ENCODE results near the gene ST6GALNAC5. TPM values are rescaled to one million over a fixed set of nuclear protein-coding genes. Genes with fewer than 3 reads are reported as not detected.
"Not testable (repeated sequence)": the region's sequence is repeated elsewhere in the genome, so short reads cannot be mapped to it uniquely, and the experiment has no call there.

ST6GALNAC5 gene
- total RNA-seq: not detected
- polyA plus RNA-seq: not detected

DNA sequence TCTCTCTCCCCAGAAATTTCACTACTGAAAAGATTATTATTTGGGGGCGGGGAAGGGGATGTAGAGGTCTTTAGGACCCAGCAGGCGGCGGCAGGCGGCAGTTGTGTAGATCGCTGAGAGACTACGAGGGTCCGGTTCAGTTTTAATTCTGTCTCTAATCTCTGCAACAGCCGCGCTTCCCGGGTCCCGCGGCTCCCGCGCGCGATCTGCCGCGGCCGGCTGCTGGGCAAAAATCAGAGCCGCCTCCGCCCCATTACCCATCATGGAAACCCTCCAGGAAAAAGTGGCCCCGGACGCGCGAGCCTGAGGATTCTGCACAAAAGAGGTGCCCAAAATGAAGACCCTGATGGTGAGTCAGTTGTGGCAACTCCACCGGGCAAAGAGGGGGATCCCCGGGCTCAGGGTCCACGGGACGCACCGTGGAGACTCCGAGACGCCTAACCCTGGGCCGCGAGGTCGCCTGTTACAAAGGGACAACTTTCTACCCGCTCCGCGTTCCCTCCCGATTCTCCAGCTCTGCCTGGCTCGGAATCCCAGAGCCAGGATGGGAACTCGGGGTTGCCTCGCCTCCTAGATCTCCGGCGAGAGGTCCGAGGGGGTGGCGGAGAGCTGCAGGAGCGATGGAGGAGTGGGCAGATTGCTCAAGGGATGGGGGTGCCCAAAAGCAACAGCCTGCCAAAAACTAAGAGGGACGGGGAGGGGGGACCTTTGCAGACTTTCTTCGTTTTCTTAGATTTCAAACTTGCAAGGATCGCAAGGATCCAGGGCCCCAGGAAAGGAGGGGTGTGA, at the start of gene ST6GALNAC5:
TSS of gene ST6GALNAC5 (plus strand) at position 139 of the 789 bp plus-strand sequence.
- Histone ChIP-seq H3K9me3 (ENCODE audit: low read length) (no peaks in the 10 kb centered on the region), H3K36me3 (ENCODE audit: insufficient read depth, low read length) (no peaks in the 10 kb centered on the region), H3K4me3 (ENCODE audit: low read length) (peak within 1 kb of the TSS; percentile 15), H3K27me3 (ENCODE audit: insufficient read depth, low read length, poor library complexity, severe bottlenecking) (peaks cover 4% of the 10 kb centered on the region), H3K4me1 (ENCODE audit: insufficient read depth, low read length) (no peaks in the 10 kb centered on the region), H3K27ac (ENCODE audit: low read depth, low read length) (no peak within 1 kb of the TSS)
- ChIA-PET POLR2A (no interaction called here), CTCF (interaction anchor here (1.0 kb wide), 1 partner anchor 714 kb away, joined by 3 read pairs; no protein-coding TSS in a partner anchor)
- peak within 1 kb of the TSS in 6 of 7 donors; percentile 43 to 76 (median 65) for H3K4me3 Mint-ChIP-seq
- DNase-seq: no peak
- H3K36me3 Mint-ChIP-seq: no peaks in the 10 kb centered on the region
- peaks cover 0 to 13% (median 5%) of the 10 kb centered on the region in 3 donors for H3K4me1 Mint-ChIP-seq
- H3K9me3 Mint-ChIP-seq: no peaks in the 10 kb centered on the region
- no peak within 1 kb of the TSS for H3K27ac Mint-ChIP-seq
- peaks cover 23 to 71% of the 10 kb centered on the region in 2 donors for H3K27me3 Mint-ChIP-seq

DNA sequence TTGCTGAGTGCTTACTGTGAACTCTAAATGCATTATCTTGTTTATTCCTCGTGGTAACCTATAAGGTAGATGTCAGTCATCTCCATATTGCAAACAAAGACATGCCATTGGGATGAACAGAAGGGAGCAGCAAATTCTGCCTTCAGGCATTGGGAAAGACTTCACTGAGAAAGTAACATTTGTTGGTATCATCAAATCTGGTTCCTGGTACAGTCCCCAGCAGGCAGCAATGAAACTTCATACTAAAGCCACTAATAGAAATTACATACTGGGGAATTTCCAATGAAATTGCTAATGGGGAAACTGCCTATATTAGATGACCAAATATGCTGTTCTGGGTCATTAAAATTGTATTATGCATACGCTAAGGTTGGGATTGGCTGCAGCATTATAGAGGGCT, 47.3 kb upstream of the ST6GALNAC5 start:
- no peak overlapping the region for H3K27ac ChIP-seq (ENCODE audit: low read depth, low read length)
- Mint-ChIP-seq H3K27me3 (peaks cover 4 to 22% of the 10 kb centered on the region in 2 donors), H3K4me1 (no peaks in the 10 kb centered on the region), H3K9me3 (peaks cover 0 to 2% (median 0%) of the 10 kb centered on the region in 5 donors), H3K4me3 (no peak overlapping the region), H3K36me3 (no peaks in the 10 kb centered on the region), H3K27ac (no peak overlapping the region)
- H3K9me3 ChIP-seq (ENCODE audit: low read length): no peaks in the 10 kb centered on the region
- no peak for DNase-seq
- no peak overlapping the region for H3K4me3 ChIP-seq (ENCODE audit: low read length)
- H3K27me3 ChIP-seq (ENCODE audit: insufficient read depth, low read length, poor library complexity, severe bottlenecking): no peaks in the 10 kb centered on the region
- POLR2A ChIA-PET: no interaction called here
- H3K4me1 ChIP-seq (ENCODE audit: insufficient read depth, low read length): no peaks in the 10 kb centered on the region
- CTCF ChIA-PET: no interaction called here
- H3K36me3 ChIP-seq (ENCODE audit: insufficient read depth, low read length): no peaks in the 10 kb centered on the region

DNA sequence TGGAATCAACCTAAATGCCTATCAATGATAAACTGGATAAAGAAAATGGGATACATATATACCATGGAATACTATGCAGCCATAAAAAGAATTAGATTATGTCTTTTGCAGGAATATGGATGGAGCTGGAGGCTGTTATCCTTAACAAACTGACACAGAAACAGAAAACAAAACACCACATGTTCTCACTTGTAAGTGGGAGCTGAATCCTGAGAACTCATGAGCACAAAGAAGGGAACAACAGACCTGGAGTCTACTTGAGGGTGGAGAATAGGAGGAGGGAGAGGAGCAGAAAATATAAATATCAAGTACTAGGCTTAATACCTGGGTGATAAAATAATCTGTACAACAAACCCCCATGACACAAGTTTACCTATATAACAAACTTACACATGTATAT, 44.3 kb upstream of the ST6GALNAC5 start:
- H3K27me3 ChIP-seq (ENCODE audit: insufficient read depth, low read length, poor library complexity, severe bottlenecking); H3K9me3 Mint-ChIP-seq; H3K4me1 Mint-ChIP-seq; CTCF ChIA-PET; H3K4me1 ChIP-seq (ENCODE audit: insufficient read depth, low read length); H3K36me3 ChIP-seq (ENCODE audit: insufficient read depth, low read length); POLR2A ChIA-PET; DNase-seq; H3K4me3 Mint-ChIP-seq; H3K27ac Mint-ChIP-seq; H3K36me3 Mint-ChIP-seq; H3K4me3 ChIP-seq (ENCODE audit: low read length); H3K27ac ChIP-seq (ENCODE audit: low read depth, low read length); H3K9me3 ChIP-seq (ENCODE audit: low read length): not testable (repeated sequence)
- peaks cover 1 to 19% of the 10 kb centered on the region in 2 donors for H3K27me3 Mint-ChIP-seq

DNA sequence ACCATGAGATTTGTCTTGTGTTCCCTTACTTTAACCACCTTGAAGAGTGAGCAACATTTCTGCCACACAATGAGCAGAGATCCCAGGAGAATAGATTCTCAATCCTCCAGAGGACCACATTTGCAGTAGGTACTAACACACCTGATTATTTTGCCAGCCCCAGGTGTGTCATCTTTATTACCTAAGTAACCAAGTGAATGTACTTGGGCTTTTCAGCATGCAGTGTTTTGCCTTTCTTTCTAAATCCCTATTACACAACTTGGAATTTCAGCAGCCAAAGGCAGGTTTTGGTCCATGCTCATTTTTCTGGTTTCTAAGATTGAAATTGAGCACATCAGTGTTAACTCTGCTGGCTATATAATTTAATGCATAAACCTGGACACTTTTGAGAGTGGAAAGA, 43.2 kb upstream of the ST6GALNAC5 start:
- no peaks in the 10 kb centered on the region for H3K4me1 ChIP-seq (ENCODE audit: insufficient read depth, low read length)
- no peaks in the 10 kb centered on the region for H3K36me3 ChIP-seq (ENCODE audit: insufficient read depth, low read length)
- H3K36me3 Mint-ChIP-seq: no peaks in the 10 kb centered on the region
- CTCF ChIA-PET: no interaction called here
- POLR2A ChIA-PET: no interaction called here
- no peaks in the 10 kb centered on the region for H3K9me3 ChIP-seq (ENCODE audit: low read length)
- peaks cover 1 to 15% of the 10 kb centered on the region in 2 donors for H3K27me3 Mint-ChIP-seq
- H3K4me1 Mint-ChIP-seq: no peaks in the 10 kb centered on the region
- no peaks in the 10 kb centered on the region for H3K27me3 ChIP-seq (ENCODE audit: insufficient read depth, low read length, poor library complexity, severe bottlenecking)
- no peak overlapping the region for H3K27ac Mint-ChIP-seq
- H3K4me3 ChIP-seq (ENCODE audit: low read length): no peak overlapping the region
- H3K27ac ChIP-seq (ENCODE audit: low read depth, low read length): no peak overlapping the region
- DNase-seq: no peak
- H3K4me3 Mint-ChIP-seq: no peak overlapping the region
- H3K9me3 Mint-ChIP-seq: no peaks in the 10 kb centered on the region

DNA sequence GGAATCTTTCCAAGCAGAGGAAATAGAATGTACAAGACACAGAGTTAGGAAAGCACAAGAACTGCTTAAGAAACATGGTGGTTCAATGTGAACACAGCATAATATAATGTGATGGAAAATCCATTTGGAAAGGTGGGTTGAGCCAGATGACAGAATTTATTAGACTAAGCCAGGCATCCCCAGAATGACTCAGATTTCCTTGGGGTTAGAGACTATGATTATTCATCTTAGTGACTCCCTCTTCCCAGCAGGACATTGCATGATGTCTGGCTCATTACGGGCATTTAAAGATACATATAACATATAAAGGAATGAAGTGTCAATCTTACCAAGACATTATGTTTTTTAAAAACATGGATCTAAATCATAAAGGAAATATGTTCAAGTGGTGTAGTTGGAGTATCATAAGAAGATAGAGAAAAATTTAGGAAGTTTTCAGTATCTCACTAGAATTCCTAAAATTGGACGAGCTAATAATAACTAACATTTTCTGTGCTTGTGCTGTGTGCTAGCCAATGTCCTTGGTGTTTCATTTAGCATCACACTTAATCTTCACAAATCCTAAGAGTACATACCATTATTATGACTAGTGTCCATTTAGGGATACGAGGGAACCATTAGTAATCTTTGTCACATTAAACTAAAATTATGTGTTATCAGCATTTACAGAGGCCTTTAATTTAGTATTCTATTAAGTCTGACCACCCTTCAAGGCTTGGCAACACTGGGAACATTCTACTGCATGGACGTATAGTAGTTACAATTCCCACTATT, 41.0 kb upstream of the ST6GALNAC5 start:
- ChIA-PET CTCF (interaction anchor here (0.9 kb wide), 1 partner anchor 10 kb away, joined by 3 read pairs; no protein-coding TSS in a partner anchor), POLR2A (no interaction called here)
- Mint-ChIP-seq H3K9me3 (no peaks in the 10 kb centered on the region), H3K4me3 (no peak overlapping the region), H3K27me3 (peaks cover 1 to 15% of the 10 kb centered on the region in 2 donors), H3K4me1 (peaks cover 2 to 11% (median 11%) of the 10 kb centered on the region in 3 donors), H3K36me3 (no peaks in the 10 kb centered on the region), H3K27ac (no peak overlapping the region)
- H3K4me3 ChIP-seq (ENCODE audit: low read length): no peak overlapping the region
- no peaks in the 10 kb centered on the region for H3K36me3 ChIP-seq (ENCODE audit: insufficient read depth, low read length)
- no peaks in the 10 kb centered on the region for H3K4me1 ChIP-seq (ENCODE audit: insufficient read depth, low read length)
- no peaks in the 10 kb centered on the region for H3K9me3 ChIP-seq (ENCODE audit: low read length)
- no peak overlapping the region for H3K27ac ChIP-seq (ENCODE audit: low read depth, low read length)
- no peaks in the 10 kb centered on the region for H3K27me3 ChIP-seq (ENCODE audit: insufficient read depth, low read length, poor library complexity, severe bottlenecking)
- no peak for DNase-seq

DNA sequence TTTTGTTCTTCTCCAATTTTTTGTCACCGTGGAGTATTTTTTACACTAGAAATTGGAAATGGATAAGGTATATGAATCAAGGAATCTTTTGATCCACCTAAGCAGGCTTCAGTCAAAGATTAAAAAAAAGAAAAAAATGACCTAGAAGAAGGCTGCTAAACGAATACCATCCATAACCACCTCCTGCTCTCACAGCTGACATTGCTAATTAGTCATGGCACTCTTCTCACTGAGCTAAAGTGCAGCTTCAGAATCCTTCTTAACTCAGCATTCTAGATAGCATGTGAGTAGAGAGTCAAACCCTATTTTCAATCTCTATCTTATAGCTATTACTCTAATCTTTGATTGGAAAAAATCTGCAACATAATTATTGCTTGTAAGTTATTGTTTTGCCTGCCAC, 40.2 kb upstream of the ST6GALNAC5 start:
- CTCF ChIA-PET: no interaction called here
- peaks cover 1 to 15% of the 10 kb centered on the region in 2 donors for H3K27me3 Mint-ChIP-seq
- no peak overlapping the region for H3K4me3 Mint-ChIP-seq
- H3K27me3 ChIP-seq (ENCODE audit: insufficient read depth, low read length, poor library complexity, severe bottlenecking): no peaks in the 10 kb centered on the region
- no peaks in the 10 kb centered on the region for H3K4me1 ChIP-seq (ENCODE audit: insufficient read depth, low read length)
- POLR2A ChIA-PET: no interaction called here
- no peaks in the 10 kb centered on the region for H3K36me3 ChIP-seq (ENCODE audit: insufficient read depth, low read length)
- H3K36me3 Mint-ChIP-seq: no peaks in the 10 kb centered on the region
- DNase-seq: no peak
- H3K9me3 Mint-ChIP-seq: no peaks in the 10 kb centered on the region
- no peak overlapping the region for H3K27ac Mint-ChIP-seq
- no peak overlapping the region for H3K27ac ChIP-seq (ENCODE audit: low read depth, low read length)
- H3K4me1 Mint-ChIP-seq: peaks cover 2 to 11% (median 11%) of the 10 kb centered on the region in 3 donors
- H3K9me3 ChIP-seq (ENCODE audit: low read length): no peaks in the 10 kb centered on the region
- no peak overlapping the region for H3K4me3 ChIP-seq (ENCODE audit: low read length)

DNA sequence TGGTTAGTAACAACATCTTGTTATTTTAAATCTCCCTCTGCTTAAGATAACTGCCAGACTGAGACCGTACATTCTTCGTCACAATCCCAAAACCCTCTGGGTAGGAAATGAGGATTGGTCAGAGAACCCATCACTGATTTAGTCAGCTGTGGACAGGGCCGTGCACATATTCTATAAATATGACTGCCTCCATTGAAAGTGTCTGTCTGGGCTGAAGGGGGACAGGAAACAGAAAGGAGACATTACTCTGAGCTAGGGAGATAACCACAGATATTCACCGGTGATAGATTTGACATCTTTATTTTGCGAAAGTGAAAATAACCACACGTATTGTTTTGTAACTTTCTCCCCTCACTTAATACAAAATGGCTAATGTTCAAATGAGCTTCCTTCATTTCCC, 36.9 kb upstream of the ST6GALNAC5 start:
- Mint-ChIP-seq H3K27ac (peak overlapping the region in 1 of 8 donors; percentile 80), H3K9me3 (no peaks in the 10 kb centered on the region), H3K4me1 (peaks cover 2 to 11% (median 11%) of the 10 kb centered on the region in 3 donors), H3K4me3 (peak overlapping the region in 5 of 7 donors; percentile 12 to 69 (median 32)), H3K36me3 (no peaks in the 10 kb centered on the region), H3K27me3 (peaks cover under 1 to 2% of the 10 kb centered on the region in 2 donors)
- POLR2A ChIA-PET: no interaction called here
- Histone ChIP-seq H3K36me3 (ENCODE audit: insufficient read depth, low read length) (no peaks in the 10 kb centered on the region), H3K27ac (ENCODE audit: low read depth, low read length) (no peak overlapping the region), H3K4me1 (ENCODE audit: insufficient read depth, low read length) (no peaks in the 10 kb centered on the region), H3K9me3 (ENCODE audit: low read length) (no peaks in the 10 kb centered on the region), H3K4me3 (ENCODE audit: low read length) (no peak overlapping the region), H3K27me3 (ENCODE audit: insufficient read depth, low read length, poor library complexity, severe bottlenecking) (no peaks in the 10 kb centered on the region)
- CTCF ChIA-PET: no interaction called here
- DNase-seq: no peak

DNA sequence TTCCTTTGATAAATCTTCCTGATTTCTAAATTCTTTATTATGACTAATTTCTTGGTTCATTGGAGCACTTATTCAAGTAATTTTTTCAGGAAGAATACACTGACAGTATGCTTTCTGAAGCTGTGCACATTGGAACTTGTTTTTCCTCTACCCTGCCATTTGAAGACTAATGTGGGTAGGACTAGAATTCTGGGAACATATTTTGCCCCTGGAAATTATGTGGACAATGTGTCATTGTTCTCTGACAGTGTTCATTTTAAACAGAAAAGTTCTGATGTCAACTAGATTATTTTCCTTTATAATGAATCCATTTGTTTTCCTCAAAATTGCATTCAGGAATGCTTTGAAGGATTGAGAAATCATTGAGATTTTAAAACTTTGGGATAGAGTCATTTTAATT, 34.8 kb upstream of the ST6GALNAC5 start:
- no peaks in the 10 kb centered on the region for H3K9me3 ChIP-seq (ENCODE audit: low read length)
- H3K27ac ChIP-seq (ENCODE audit: low read depth, low read length): no peak overlapping the region
- H3K4me1 Mint-ChIP-seq: peaks cover 2 to 11% (median 11%) of the 10 kb centered on the region in 3 donors
- no peak overlapping the region for H3K4me3 ChIP-seq (ENCODE audit: low read length)
- H3K4me3 Mint-ChIP-seq: no peak overlapping the region
- H3K36me3 Mint-ChIP-seq: no peaks in the 10 kb centered on the region
- ChIA-PET CTCF (no interaction called here), POLR2A (no interaction called here)
- peaks cover 0 to 3% (median 0%) of the 10 kb centered on the region in 5 donors for H3K9me3 Mint-ChIP-seq
- DNase-seq: no peak
- no peak overlapping the region for H3K27ac Mint-ChIP-seq
- peaks cover 4 to 8% of the 10 kb centered on the region in 2 donors for H3K27me3 Mint-ChIP-seq
- no peaks in the 10 kb centered on the region for H3K36me3 ChIP-seq (ENCODE audit: insufficient read depth, low read length)
- H3K4me1 ChIP-seq (ENCODE audit: insufficient read depth, low read length): no peaks in the 10 kb centered on the region
- H3K27me3 ChIP-seq (ENCODE audit: insufficient read depth, low read length, poor library complexity, severe bottlenecking): no peaks in the 10 kb centered on the region
